Measurements from ENCODE around the gene INO80. TPM values are rescaled to one million over a fixed set of nuclear protein-coding genes. Genes with fewer than 3 reads are reported as not detected.

INO80 gene
- total and polyA plus RNA-seq, 2 donors (not counting 1 experiment from before 2014, with no cell fraction given) = 5.7 to 34.0 TPM

DNA sequence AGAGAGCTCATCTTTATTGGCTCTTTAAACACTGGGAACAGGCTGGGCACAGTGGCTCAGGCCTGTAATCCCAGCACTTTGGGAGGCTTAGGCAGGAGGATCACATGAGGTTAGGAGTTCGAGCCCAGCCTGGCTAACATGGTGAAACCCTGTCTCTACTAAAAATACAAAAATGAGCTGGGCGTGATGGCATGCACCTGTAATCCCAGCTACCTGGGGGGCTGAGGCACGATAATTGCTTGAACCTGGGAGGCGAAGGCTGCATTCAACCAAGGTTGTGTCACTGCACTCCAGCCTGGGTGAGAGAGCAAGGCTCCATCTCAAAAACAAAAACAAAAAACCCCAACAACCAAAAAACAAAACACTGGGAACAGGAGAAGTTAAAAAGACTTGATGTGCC, 90.7 kb downstream of the INO80 start:
- no peak overlapping the region for H3K4me2 ChIP-seq (ENCODE audit: extremely low read depth, insufficient read depth, low read length)
- no peaks in the 10 kb centered on the region for H4K20me1 ChIP-seq (ENCODE audit: control insufficient read depth, extremely low read depth, insufficient read depth, low read length)
- no peaks in the 10 kb centered on the region for H3K9me3 ChIP-seq (ENCODE audit: control insufficient read depth, insufficient read depth, low read depth, low read length)
- H3K79me2 ChIP-seq (ENCODE audit: control insufficient read depth, insufficient read depth, low read length) = no peaks in the 10 kb centered on the region
- no peak overlapping the region for H2AFZ ChIP-seq (ENCODE audit: low read length)
- peaks cover 14% of the 10 kb centered on the region for H3K4me1 ChIP-seq (ENCODE audit: control insufficient read depth, extremely low read depth, insufficient read depth, low read length)
- no peaks in the 10 kb centered on the region for H3K36me3 ChIP-seq (ENCODE audit: control insufficient read depth, insufficient read depth, low read length)
- DNase-seq (ENCODE audit: low read depth in 2 of 2) = no peak
- no peaks in the 10 kb centered on the region for H3K27me3 ChIP-seq (ENCODE audit: control insufficient read depth, insufficient read depth, low read length)
- TF ChIP-seq, protein P1, sequence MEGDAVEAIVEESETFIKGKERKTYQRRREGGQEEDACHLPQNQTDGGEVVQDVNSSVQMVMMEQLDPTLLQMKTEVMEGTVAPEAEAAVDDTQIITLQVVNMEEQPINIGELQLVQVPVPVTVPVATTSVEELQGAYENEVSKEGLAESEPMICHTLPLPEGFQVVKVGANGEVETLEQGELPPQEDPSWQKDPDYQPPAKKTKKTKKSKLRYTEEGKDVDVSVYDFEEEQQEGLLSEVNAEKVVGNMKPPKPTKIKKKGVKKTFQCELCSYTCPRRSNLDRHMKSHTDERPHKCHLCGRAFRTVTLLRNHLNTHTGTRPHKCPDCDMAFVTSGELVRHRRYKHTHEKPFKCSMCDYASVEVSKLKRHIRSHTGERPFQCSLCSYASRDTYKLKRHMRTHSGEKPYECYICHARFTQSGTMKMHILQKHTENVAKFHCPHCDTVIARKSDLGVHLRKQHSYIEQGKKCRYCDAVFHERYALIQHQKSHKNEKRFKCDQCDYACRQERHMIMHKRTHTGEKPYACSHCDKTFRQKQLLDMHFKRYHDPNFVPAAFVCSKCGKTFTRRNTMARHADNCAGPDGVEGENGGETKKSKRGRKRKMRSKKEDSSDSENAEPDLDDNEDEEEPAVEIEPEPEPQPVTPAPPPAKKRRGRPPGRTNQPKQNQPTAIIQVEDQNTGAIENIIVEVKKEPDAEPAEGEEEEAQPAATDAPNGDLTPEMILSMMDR (conservative IDR thresholded peaks at IDR 0.05 in 1 of 2, IDR thresholded peaks at IDR 0.05 in 1 of 2; ENCODE audit: low read depth in 1 of 2, low read length in 2 of 2) = no peak
- TF ChIP-seq EZH2 (IDR thresholded peaks at IDR 0.05; ENCODE audit: low read length, missing control alignments) = no peak
- H3K9ac ChIP-seq (ENCODE audit: insufficient read depth, low read length) = no peak overlapping the region
- peak overlapping the region; percentile 82 for H3K27ac ChIP-seq (ENCODE audit: insufficient read depth, low read length)
- no peak overlapping the region for H3K4me3 ChIP-seq (replicated peaks in 1 of 4; ENCODE audit: control extremely low read depth in 1 of 4, insufficient read depth in 1 of 4, low read depth in 3 of 4, low read length in 4 of 4)

DNA sequence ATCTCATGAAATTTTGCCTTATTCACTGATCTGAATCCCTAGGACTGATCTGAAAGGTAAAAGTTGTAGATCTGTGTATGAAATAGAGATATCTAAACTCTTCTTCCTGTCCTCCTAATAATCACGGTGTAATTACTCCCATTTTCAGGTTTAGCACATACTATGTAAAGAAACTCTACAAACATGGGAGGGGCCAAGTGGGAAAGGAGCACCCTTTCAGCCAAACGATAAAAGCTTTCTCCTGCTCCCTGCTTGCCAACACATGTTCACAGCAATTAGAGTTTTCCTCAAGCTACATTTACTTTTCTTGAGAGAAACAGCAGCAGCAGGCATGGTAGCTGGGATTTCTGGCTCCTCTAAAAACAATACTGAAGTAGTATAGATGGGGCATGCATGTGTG, 91.2 kb downstream of the INO80 start:
- no peaks in the 10 kb centered on the region for H3K27me3 ChIP-seq (ENCODE audit: control insufficient read depth, insufficient read depth, low read length)
- no peak for DNase-seq (ENCODE audit: low read depth in 2 of 2)
- TF ChIP-seq, protein P1 (conservative IDR thresholded peaks at IDR 0.05 in 1 of 2, IDR thresholded peaks at IDR 0.05 in 1 of 2; ENCODE audit: low read depth in 1 of 2, low read length in 2 of 2) = no peak
- H3K27ac ChIP-seq (ENCODE audit: insufficient read depth, low read length) = peak overlapping the region; percentile 82
- H4K20me1 ChIP-seq (ENCODE audit: control insufficient read depth, extremely low read depth, insufficient read depth, low read length) = no peaks in the 10 kb centered on the region
- H3K4me2 ChIP-seq (ENCODE audit: extremely low read depth, insufficient read depth, low read length) = peak overlapping the region; percentile 89
- peaks cover 2% of the 10 kb centered on the region for H3K36me3 ChIP-seq (ENCODE audit: control insufficient read depth, insufficient read depth, low read length)
- no peak overlapping the region for H3K9ac ChIP-seq (ENCODE audit: insufficient read depth, low read length)
- H3K9me3 ChIP-seq (ENCODE audit: control insufficient read depth, insufficient read depth, low read depth, low read length) = no peaks in the 10 kb centered on the region
- no peak overlapping the region for H2AFZ ChIP-seq (ENCODE audit: low read length)
- peaks cover 14% of the 10 kb centered on the region for H3K4me1 ChIP-seq (ENCODE audit: control insufficient read depth, extremely low read depth, insufficient read depth, low read length)
- no peaks in the 10 kb centered on the region for H3K79me2 ChIP-seq (ENCODE audit: control insufficient read depth, insufficient read depth, low read length)
- no peak overlapping the region for H3K4me3 ChIP-seq (replicated peaks in 1 of 4; ENCODE audit: control extremely low read depth in 1 of 4, insufficient read depth in 1 of 4, low read depth in 3 of 4, low read length in 4 of 4)

DNA sequence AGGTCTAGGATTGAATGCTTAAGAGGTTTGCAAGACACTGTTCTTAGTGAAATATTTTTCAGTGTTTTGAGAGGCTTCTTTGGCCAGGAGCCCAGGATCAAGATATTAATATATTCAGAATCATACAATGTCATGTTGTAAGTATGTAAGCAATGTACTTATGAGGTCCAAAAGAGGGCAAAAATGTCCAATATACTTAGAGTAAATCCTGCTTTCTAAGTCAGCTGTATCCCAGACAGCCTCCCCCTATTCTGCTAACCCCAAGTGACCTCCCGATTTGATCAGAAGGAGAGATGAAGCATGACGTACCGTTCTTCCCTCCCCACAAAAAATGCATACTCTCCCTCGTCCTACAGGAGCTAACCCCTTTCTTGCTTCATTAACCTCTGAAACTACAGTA, 91.9 kb downstream of the INO80 start:
- no peak for TF ChIP-seq EZH2 (IDR thresholded peaks at IDR 0.05; ENCODE audit: low read length, missing control alignments)
- TF ChIP-seq, protein P1 (conservative IDR thresholded peaks at IDR 0.05 in 1 of 2, IDR thresholded peaks at IDR 0.05 in 1 of 2; ENCODE audit: low read depth in 1 of 2, low read length in 2 of 2) = no peak
- Histone ChIP-seq H3K4me2 (ENCODE audit: extremely low read depth, insufficient read depth, low read length) (peak overlapping the region; percentile 89), H3K27ac (ENCODE audit: insufficient read depth, low read length) (peak overlapping the region; percentile 82)

More for the DNA sequence above, 91.9 kb downstream of the INO80 start:
- Histone ChIP-seq H4K20me1 (ENCODE audit: control insufficient read depth, extremely low read depth, insufficient read depth, low read length) (no peaks in the 10 kb centered on the region), H3K27me3 (ENCODE audit: control insufficient read depth, insufficient read depth, low read length) (no peaks in the 10 kb centered on the region), H3K4me3 (replicated peaks in 1 of 4; ENCODE audit: control extremely low read depth in 1 of 4, insufficient read depth in 1 of 4, low read depth in 3 of 4, low read length in 4 of 4) (peak overlapping the region in 3 of 4 experiments; percentile 5 to 11 (median 11)), H3K36me3 (ENCODE audit: control insufficient read depth, insufficient read depth, low read length) (peaks cover 2% of the 10 kb centered on the region), H3K79me2 (ENCODE audit: control insufficient read depth, insufficient read depth, low read length) (no peaks in the 10 kb centered on the region), H2AFZ (ENCODE audit: low read length) (no peak overlapping the region), H3K4me1 (ENCODE audit: control insufficient read depth, extremely low read depth, insufficient read depth, low read length) (peaks cover 14% of the 10 kb centered on the region), H3K9ac (ENCODE audit: insufficient read depth, low read length) (no peak overlapping the region), H3K9me3 (ENCODE audit: control insufficient read depth, insufficient read depth, low read depth, low read length) (no peaks in the 10 kb centered on the region)
- peak; percentile 83 to 90 for DNase-seq (ENCODE audit: low read depth in 2 of 2)

All from fibroblast of lung (primary cell).